Erythroblast (primary cell): ENCODE data around the gene ASB6.

Experiments
- GATA1 ChIP-seq: IDR thresholded peaks from 2 replicates; pipeline ENCODE4 v1.6.1; 2011; ENCODE audit warnings: low read depth, mild to moderate bottlenecking, control low read depth, low read length, moderate library complexity
- POLR2A ChIP-seq: IDR thresholded peaks from 2 replicates; pipeline ENCODE4 v1.6.1; 2011; ENCODE audit warnings: mild to moderate bottlenecking, low read length

DNA sequence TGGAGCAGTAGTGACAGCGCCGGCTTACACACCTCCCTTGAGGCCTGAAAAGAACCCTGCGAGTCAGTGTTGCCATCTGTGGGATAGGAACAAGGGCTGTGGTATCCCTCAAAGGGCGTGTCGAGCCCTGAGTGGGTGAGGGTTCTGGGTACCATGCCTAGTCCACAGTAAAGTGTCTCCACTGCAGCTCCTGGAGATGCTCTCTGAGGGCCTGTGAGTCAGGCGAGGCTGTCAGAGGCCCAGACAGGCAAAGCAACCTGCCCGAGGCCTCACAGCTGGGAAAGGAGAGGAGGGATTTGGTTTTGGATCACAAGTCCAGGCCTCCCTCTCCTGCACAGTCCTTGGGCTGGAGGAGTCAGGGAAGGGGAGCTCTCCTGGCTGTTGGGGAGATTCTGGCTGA is 29.6 kb upstream of the ASB6 start:
- TF ChIP-seq POLR2A = no peak
- no peak for TF ChIP-seq GATA1
